Measurements from ENCODE around the gene PIK3R5.

DNA sequence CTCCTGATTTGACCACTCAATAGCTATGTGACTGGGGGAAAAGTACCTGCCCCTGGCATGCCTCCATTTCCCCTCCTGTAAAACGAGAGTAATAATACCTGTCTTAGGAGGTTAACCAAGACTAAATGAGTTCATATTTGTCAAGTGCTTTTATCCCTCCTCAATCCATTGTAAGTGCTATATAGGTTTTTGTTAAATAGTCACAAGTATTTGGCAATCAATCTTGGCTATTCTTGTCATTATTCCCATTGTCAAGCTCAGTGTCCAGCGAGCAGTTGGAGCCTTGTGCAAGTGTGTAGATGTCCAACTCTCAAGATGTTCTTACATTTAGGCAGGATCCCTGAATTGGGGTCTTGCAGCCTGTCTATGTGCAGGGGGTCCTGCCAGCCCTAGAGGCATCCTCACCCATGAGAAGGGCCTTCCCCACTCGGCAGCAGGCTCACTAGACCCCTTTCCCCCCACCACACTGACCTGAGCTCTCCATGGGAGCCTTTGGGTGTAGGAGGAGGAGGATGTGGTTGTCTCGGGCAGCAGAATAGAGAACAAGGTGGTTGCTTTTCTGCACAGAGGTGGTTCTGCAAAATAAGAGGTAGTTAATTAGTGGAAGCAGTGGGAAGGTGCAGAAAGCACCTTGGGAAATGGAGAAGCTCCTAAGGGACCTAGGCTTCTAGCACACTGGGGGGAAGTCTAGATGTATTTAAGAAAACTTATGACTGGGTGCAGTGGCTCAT lies 116.0 kb downstream of the PIK3R5 start:
- TF ChIP-seq CTCF (IDR thresholded peaks at IDR 0.05) (no peak), EP300 (IDR thresholded peaks at IDR 0.05) (no peak)

Data from tibial nerve (tissue), 4 donors.